ENCODE results near the gene RBM47.
"Not testable (repeated sequence)": the region's sequence is repeated elsewhere in the genome, so short reads cannot be mapped to it uniquely, and the experiment has no call there.

The RBM47 gene

DNA sequence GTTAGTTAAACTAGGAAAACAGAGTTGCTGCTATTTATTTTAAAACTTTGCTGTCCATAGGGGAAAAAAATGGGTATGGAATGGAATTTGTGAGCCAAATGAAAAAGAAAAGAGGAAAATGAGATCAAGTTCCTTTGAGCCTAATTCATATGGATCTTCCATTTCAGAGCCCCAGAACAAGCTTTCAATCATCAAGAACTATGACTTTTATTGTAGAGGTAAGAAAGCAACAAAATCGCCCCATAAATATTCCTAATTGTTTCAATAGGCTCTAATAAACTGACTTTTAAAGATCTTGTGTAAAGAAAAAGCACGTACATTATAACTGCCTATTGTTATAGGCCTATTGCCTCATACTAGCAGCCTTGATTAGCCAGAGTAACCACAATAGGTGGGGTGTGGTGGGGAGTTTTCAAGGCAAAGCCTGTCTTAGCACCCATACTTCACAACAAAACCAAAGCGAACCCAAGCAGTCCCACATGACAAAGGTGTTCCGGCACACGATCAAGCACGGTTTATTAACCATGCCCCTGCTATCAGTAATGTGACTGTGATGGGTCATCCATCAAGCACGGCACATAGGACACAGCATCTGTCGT lies 44.4 kb downstream of the RBM47 start:
- DNase-seq = no peak

DNA sequence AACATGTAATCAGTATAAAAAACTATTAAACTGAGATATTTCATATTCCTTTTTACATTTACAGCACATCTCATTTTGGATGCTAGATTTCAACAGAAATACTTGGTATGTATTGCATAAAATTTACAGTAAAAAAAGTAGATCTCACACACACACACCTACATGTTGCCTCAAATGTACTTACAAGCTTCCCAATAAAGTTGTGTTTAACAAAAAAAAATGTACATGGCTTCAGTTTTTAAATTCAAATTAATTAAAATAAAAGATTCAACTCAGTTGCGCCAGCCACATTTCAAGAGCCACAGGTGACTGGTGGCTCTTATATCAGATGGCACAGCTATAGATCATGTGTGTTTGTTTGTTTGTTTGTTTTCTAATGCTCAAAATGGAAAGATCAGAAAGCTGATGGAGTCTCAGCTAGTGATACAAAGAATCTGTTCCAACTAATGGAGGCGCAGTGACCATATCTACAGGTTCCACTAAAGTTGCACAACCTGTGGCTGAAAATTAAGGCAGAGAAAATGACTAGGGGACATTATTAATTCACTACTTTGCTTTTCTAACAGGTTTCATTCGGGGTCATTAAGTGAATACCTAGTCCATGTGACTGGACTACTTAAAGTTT lies 45.0 kb downstream of the RBM47 start:
- DNase-seq = no peak

DNA sequence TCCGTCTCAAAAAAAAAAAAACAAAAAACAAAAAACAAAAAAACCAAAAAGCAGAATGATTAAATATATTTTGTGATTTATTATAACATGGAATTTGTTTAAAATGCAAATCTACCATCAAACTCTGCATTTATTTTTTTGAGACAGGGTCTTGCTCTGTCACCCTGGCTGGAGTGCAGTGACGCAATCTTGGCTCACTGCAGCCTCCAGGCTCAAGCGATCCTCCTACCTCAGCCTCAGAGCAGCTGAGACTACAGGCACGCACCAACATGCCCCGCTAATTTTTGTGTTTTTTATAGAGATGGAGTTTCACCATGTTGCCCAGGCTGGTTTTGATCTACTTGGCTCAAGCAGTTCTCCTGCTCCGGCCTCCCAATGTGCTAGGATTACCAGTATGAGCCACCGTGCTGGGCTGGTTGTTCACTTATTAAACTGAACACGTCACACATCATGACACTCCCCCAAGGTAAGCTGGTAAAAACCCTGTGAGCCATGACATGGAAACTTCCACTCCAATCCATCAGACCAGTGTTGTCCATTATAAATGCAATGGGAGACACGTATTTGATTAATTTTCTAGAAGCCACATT lies 45.7 kb downstream of the RBM47 start:
- DNase-seq = no peak

DNA sequence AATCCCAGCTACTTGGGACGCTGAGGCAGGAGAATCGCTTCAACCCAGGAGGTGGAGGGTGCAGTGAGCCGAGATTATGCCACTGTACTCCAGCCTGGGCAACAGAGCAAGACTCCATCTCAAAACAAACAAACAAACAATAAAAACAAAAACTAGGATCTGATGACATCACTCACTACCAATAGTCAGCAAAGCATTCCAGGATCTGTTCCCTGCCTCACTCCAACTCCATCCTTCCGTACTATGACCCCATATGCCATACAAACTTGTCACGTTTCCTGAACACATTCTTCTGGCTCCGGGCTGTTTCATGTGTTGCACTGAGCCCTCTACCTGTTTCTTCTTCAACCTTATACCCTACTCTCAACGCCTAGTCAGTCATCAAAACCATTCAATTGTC lies 47.3 kb downstream of the RBM47 start:
- no peak for DNase-seq

DNA sequence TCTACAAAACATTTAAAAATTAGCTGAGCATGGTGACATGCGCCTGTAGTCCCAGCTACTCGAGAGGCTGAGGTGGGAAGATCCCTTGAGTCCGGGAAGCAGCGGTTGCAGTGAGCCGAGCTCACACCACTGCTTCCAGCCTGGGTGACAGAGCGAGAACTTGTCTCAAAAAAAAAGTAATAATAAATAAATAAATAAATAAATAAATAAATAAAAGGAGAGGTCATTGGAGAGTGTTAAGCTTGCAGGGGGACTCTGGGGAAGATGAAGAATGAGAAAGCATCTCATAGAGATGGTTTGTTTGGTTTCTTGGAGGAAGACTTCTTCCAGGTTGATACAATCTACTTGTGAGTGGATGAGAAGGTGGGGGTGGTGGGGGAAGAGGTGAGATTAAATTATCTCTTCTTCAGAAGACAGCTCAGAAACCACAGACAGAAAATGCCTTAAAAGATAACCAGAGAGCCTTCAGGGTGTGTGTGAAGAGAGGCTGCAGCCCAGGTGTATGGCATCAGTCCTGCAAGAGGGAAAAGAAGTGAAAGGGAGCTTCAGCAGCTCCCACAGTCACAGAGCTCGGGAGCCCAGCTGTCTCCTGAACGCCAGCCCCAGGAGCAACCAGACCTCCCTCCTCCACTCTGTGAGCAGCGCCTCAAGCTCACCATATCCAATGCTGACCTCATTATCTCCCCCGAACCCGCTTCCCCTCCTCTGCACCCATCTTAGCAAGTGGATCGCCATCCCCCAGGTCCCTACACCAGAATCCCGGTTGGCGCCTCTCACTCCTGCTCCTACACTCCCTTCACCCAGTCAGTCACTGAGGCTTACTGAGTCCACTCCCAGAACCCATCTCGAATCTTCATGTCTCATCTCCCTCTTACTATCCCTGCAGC lies 48.2 kb downstream of the RBM47 start:
- no peak for DNase-seq

DNA sequence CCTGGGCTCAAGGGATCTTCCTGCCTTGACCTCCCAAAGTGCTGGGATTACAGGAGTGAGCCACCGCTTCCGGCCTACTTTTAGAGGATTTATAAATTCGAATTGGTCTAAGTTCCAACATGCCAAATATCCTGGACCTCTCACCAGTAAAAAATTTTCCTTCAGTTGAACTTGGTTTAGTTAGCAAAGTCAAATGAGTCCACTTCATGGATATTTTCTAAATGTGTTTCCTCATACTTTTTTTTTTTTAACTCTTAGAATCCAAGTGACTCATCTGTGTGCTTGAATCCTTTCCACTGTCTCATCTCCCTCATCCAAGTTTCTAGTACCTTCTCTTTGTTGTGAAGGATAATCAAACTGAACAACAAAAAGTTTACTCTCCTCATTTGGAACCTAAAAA lies 49.7 kb downstream of the RBM47 start:
- no peak for DNase-seq

DNA sequence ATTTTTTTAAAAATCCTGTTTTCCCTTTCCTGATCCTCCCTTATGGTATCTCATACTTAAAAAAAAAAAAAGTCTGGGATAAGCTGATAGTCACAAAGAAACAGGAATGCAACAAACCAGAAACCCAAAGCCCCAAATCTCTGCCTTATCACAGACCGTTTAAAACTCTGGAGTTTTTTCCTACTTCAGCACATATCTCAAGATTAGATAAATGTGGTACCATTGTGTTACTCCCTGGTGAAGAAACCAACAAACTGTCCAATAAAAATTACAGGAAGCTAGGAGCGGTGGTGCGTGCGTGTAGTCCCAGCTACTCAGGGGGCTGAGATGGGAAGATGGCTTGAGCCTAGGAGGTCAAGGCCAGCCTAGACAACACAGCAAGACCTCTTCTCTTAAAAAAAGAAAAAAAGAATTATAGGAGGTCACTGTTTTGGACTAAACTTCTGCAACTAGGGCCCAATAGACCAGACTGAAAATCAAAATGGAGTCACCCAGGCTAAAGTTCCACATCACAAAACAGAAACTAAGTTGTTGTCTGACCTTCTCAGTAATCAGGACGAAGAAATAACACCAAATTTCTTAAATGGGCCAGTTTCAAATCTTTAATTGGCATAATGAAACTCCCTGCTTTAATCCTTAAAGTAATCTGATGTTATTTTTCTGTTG lies 51.9 kb downstream of the RBM47 start:
- DNase-seq = no peak

DNA sequence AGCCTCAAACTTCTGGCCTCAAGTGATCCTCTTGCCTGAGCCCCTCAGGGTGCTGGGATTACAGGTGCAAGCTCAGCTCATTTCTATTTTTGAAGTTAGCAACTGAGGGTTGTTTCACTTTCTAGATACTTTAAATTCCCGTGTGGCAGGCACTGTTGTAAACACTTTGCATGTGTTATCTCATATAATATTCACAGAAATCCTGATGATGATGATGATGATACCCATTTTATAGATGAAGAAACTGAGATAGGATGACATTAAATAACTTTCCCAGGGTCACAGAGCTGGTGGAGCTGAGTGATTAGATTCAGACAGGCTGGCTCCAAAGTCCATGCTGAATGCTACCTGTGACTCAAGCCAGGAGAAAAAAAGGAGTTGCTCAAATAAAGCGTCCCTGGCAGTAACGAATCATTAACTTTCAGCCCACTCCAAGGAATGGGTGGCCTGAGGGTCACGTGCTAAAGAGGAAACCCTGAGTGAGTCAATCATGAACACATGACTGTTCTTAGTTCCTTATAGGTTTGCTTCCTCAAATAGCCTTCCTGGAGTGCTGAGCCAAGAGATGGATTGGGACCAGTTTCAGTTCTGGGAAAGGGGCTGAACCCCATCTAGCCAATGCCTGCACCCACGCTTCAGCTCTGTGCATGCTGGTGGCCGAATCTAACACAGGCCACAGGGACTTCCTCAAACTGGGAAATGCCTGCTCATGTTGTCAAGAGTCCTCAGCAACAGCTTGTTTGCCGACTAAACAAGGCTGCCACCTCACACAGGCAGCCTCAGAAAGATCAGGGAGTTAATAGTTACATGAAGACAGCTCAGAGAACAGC lies 52.8 kb downstream of the RBM47 start:
- DNase-seq = peak; percentile 55

DNA sequence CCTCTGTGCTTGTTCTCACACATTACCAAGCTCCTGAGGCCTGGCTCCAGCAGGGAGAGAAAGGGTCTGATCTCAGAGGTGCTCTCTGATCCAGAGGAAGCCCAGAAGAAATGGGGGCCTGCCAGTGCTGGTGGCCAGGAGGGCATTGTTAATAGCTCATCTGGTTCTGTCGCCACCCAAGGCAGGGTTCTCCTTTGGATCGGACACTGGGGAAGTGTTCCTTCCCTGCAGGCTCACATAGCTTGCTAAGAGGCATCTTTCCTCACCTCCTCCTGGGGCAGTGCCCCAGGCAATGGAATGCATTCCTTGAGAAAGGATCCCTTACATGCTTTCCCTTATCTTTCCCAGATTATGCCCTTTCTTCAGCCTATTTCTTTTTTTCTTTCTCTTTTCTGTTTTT lies 53.8 kb downstream of the RBM47 start:
- no peak for DNase-seq

DNA sequence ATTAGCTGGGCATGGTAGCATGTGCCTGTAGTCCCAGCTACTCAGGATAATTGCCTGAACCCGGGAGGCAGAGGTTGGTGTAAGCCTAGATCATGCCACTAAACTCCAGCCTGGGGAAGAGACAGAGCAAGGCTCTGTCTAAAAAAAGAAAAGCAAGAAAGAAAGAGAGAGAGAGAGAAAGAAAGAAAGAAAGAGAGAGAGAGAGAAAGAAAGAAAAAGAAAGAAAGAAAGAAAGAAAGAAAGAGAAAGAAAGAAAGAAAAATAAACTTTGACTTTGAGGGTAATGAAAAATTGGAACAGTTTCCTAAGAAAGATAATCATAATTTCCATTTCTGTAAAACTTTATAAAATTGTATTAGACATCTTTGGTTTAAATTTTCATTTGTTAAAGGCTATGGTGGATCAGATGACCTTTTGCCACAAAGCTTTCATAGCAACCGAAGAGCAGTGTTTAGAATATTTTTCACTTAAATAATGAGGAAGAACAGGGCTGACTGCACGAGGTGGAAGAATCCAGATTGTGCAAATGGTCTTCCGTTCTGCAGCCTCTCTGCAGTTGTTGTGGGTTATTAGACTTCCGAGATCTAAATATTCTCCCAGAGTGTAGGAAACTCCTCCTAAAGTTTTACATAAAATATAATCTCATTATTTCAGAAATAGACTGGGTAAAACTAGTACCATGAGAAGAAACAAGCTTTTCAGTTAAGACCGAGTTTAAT lies 55.9 kb downstream of the RBM47 start:
- DNase-seq = no peak

DNA sequence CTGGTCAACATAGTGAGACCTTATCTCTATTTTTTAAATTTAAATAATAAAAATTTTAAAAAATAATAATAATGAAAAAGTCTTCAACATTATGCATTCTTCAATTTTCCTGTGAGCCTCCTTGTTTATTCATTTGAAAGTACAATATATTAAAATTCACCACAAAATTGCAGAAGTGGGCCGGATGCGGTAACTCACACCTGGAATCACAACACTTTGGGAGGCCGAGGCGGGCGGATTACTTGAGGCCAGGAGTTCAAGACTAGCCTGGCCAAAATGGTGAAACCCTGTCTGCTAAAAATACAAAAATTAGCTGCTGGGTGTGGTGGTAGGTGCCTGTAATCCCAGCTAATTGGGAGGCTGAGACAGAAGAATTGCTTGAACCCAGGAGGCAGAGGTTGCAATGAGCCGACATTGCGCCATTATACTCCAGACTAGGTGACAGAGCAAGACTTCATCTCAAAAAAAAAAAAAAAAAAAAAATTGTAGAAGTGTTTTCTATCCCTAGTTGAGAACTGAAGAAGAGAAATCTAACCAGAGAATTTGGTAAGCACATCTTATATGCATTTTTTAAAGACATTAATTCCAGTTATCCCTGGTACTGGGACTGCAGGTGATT lies 56.9 kb downstream of the RBM47 start:
- no peak for DNase-seq

DNA sequence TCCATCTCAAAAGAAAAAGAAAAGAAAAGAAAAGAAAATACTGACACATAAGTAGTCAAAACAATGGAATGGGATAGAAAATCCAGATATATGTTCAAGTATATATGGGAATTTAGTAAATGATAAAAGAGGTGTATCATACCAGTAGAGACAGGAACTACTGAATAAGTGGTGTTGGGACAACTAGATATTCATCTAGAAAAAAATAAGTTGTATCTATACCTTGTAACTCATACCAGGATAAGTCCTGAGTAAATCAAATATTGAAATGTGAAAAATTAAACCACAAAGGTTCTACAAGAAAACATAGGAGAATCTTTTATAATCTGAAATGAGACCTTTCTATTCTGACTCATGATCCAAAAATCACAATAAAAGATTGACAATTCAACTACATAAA lies 58.5 kb downstream of the RBM47 start:
- DNase-seq = no peak

DNA sequence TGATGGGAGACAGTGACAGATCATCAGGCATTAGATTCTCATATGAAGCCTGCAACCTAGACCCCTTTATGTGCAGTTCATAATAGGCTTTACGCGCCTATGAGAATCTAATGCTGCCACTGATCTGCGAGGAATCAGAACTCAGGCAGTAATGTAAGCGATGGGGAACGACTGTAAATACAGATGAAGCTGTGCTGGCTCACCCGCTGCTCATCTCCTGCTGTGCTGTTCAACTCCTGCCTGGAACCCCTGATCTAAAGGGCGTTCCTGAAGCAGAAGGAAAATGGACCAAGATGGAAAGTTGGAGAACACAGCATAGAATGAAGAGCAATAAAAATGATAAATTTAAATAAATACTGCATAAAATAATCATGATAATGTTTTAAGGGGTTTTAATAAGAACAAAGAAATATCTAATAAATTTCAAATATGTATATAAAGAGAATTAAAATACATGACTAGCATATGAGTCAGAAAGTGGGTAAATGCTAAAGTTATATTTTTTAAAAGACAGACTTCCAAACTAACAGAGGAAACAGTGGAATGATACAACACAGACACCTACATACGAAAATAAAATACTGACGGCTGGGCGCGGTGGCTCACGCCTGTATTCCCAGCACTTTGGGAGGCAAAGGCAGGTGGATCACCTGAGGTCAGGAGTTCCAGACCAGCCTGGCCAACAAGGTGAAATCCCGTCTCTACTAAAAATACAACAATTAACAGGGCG lies 59.2 kb downstream of the RBM47 start:
- no peak for DNase-seq

DNA sequence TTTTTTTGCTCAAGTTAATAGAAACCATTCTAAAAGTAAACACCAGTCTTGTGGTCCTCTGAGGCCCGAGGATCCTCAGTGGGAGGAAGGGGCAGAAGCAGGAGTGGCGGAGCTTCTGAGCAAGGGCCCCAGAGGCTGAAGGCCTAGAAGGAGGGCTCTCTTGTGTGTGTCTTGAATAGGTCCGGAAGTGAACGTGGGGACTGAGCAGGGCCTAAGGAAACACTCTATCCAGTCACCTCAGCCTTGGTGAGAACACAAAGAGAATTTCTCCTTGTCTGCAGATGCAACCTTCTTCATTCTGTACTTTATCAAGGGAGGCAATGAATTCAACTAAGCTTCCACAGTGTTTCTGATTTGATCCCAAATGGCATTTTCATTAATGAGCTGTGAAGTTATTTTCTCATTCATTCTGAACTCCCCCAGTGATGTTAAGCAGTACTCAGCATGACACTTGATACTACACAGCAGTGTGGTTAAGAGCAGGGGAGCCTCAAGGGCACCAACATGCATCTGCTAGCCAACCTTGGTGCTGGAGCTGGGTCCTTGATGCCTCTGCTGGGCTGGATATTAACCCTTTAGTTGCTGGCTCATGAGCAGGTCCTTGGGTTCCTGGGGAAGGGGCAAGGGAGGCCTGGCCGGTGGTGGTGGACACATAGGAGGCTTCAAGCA lies 64.7 kb downstream of the RBM47 start:
- no peak for DNase-seq

DNA sequence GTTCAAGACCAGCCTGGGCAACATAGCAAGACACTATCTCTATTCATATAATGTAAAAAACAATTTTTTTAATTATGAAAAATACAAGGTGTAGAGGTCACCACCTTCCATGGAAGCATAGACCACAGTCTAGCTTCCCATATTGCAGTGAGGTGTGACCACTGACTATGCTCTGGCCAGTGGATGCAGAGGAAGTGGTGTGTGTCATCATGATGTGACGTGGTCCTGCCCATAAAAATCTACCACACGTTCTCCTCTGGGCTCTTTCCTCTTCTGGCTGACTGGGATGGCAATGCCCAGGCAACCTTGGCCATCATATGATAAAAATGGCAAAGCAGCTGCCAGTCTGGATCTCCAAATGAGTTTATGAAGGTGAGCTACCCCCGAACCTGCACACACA lies 65.7 kb downstream of the RBM47 start:
- DNase-seq = no peak

DNA sequence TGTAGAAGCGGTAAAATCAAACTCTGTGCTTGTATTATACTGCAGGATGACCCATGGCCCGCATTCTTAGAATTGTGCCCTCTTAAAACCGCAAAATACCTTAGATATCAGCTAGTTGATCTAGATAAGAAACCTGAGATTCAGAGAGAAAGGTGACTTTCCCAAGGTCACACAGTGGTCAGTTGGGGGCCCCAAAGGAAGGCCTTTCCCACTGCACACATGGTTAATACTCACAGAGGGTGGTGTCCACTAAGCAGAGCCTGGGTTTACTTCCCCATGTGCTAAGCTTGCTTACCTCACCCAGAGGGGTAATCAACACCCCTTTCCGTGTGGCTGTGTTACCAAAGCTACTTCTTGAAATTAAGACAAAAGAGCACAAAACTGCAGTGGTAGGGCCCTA lies 66.3 kb downstream of the RBM47 start:
- DNase-seq = no peak

DNA sequence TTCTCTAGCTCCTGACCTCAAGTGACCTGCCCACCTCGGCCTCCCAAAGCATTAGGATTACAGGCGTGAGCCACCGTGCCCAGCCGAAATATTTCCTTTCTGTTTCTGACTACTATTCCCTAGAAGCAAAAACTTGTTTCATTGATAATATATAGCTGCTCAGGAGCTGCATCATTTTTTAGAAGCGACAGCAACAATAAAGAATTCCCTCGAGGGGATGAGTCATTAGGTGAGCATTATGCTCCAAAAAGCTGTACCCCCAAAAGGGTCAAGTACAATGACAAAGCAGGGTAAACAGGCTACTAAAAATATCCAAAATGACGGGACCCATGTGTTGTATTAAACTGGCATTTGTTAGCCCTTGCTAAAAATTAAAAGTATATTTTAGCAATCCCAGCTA lies 67.0 kb downstream of the RBM47 start:
- DNase-seq = no peak

DNA sequence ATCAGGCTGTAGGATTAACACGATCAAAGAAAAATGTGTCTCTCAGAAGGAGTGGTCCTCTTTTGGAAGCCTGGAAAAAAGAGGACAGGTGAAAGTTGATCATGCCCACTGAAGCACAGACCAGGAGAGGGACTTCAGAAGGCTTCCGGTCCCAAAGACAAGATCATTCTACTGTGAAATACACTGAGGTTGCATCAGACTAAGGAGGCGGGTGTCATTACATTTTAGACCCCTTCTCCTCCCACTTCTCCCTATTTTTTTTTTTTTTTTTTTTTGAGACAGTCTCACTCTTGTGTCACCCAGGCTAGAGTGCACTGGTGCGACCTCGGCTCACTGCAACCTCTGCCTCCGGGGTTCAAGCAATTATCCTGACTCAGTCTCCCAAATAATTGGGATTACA lies 67.5 kb downstream of the RBM47 start:
- DNase-seq = no peak

DNA sequence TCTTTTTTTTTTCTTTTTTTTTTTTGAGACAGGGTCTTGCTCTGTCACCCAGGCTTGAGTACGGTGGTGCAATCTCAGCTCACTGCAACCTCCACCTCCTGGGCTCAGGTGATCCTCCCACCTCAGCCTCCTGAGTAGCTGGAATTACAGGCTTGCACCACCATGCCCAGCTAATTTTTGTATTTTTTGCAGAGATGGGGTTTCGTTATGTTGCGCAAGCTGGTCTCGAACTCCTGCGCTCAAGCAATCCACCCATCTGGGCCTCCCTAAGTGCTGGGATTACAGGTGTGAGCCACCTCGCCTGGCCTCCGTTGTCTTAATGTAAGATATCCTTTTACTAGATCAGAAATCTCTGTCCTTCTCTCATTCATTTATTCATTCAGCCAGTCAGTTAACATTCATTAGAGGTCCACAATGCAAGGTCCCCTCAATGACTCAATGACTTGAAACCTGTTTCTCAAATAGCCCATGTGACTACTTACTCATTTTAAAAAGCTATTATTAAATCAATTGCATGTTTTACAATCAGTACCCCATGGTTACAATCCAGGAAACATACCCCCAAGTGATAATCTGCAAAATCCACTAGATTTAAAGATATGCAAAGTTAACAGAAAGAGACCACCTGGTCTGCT lies 68.0 kb downstream of the RBM47 start:
- DNase-seq = not testable (repeated sequence)

Measured in NCI-H1092 treated with DMSO at 0.1 percent for 48 hours (cell line).